NCI-H69 (cell line): ENCODE results near the gene COG8.
A peak's percentile ranks its signal among the peaks of the same experiment; 100 is the strongest.

Experiments used
- DNase-seq: peaks from one replicate; lab custom pipeline; 2025; lab: John Stamatoyannopoulos, UW

Gene COG8

DNA sequence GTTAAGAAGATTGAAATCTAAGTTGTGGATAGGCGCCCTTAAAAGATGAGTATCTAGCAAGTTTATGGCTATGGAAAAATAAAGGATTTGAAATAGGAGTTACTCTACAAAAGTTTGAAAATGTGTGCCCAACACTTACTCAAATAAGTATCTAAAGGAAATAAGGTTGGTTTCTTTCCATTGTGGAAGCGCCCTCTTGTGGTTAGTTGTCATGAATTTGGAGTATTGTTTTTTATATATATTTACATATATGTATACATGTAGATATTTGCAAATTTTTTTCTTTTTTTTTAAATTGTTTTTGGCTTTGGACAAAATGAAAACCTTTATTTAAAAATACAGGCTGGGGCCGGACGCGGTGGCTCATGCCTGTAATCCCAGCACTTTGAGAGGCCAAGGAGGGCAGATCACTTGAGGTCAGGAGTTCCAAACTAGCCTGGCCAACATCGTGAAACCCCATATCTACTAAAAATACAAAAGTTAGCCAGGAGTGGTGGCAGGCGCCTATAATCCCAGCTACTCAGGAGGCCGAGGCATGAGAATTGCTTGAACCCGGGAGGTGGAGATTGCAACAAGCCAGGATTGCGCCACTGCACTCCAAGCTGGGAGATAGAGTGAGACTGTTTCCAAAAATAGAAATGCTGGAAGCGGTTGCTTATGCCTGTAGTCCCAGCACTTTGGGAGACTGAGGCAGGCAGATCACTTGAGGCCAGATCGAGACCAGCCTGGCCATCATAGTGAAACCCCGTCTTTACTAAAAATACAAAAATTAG is 52.2 kb downstream of the COG8 start:
- peak; percentile 52 for DNase-seq

DNA sequence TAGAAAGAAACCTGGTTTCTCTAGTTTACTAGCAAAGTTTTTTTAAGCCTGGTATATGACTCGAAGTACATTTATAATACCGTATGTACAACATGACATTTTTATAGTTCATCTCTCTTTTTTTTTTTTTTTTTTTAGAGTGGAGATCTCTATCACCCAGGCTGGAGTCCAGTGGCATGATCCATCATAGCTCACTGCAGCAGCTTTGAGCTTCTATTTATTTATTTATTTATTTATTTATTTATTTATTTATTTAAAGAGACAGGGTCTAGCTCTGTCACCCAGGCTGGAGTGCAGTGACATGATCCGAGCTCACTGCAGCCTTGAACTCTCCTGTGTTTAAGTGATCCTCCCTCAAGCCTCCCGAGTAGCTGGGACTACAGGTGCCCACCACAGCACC is 54.1 kb downstream of the COG8 start:
- DNase-seq: no peak

DNA sequence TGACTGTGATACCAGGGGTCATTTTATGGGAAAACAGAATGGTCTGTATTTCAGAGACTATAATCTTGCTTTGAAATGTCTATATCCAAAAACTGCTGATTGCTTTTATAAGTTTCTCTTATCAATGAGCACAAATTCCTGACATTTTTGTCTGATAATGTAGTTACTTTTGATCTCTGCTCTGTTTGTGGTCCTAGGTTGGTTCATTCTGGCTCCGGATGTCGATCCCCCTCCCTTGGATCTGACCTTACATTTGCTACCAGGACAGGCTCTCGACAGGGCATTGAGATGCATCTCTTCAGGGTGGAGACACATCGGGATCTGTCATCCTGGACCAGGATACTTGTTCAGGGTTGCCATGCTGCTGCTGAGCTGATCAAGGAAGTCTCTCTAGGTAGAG is 55.5 kb downstream of the COG8 start:
- no peak for DNase-seq

DNA sequence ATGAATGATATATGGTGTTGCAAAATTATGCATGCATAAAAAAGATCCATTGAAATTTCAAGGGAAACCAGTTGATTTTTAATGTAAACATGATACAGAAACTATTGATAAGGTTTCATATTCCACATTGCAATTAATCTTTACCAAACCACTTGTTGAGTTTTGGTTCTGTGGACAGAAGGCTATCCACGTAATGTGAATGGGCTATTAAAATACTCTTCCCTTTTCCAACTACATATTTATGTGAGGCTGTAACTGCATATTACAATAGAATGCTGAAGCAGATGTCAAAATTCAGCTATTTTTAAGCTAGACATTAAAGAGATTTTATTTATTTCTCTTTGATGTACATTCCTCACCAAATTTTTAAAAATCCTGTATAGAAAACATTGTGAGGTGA is 62.0 kb downstream of the COG8 start:
- no peak for DNase-seq
